Mammary epithelial cell (primary cell): Measurements from ENCODE around the gene USPL1.
A peak's percentile ranks its signal among the peaks of the same experiment; 100 is the strongest.

Experiments
- CTCF ChIP-seq, 2 donors: IDR thresholded peaks in 1 of 2; conservative IDR thresholded peaks in 1 of 2; 2 replicates each; pipeline ENCODE4 v1.5.1; 2011 to 2012; ENCODE audit warnings: inconsistent platforms in 2 of 2, low read length in 2 of 2, mild to moderate bottlenecking in 2 of 2, control low read depth in 1 of 2, low read depth in 1 of 2; ENCODE audit not compliant: insufficient read depth in 1 of 2; ENCODE audit errors: extremely low read depth in 1 of 2
- EZH2 ChIP-seq: IDR thresholded peaks from 2 replicates; pipeline ENCODE4 v1.6.1; 2012; ENCODE audit warnings: low read length, inconsistent platforms, borderline replicate concordance

DNA sequence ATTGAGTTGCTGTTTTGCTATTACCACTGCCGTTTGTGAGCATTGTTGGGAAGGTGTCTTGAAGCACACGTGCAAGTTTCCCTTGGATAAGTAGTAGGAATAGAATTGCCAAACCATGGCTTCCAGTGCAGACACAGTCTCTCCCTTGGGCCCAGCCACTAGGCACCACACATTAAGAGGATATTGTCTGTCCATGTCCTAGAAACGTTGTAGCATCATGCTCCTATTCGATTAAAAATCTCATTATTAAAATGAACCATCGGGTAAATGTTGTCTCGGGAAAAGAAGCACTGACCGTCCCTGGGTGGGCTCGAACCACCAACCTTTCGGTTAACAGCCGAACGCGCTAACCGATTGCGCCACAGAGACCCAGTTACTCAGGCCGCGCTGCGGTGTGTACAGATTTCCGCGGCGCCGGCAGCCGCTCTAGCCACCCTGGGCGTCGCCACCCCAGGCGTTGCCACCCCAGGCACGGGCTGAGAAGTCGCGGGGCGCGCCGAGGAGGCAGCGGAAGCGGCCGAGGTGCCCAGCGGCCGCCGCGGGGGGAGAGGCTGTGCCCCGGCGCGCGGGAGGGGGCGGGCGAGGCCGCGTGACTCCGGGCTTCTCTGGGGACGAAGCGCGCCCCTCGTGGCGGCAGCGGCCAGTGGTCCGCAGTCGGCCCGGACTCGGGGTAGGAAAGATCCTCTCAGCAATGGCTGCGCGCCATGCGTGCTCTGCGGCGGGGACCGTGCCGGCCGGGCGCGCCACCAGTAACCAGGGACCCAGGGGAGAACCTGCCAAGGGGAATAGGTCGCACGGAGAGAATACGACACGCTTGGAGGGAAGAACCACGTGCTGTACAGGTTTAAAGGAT lies 56.2 kb downstream of the USPL1 start:
- peak; percentile 37 to 49 for TF ChIP-seq CTCF (conservative IDR thresholded peaks at IDR 0.05 in 1 of 2, IDR thresholded peaks at IDR 0.05 in 1 of 2; ENCODE audit: extremely low read depth in 1 of 2, insufficient read depth in 1 of 2, low read depth in 1 of 2, low read length in 2 of 2)
- TF ChIP-seq EZH2 = no peak
